Activated CD8-positive, alpha-beta memory T cell treated with anti-CD3 and anti-CD28 coated beads, Interleukin-2, amount 50 U/mL, for 24 hours (primary cell): ENCODE measurements around the gene TM4SF18.
"Not testable (repeated sequence)": the region's sequence is repeated elsewhere in the genome, so short reads cannot be mapped to it uniquely, and the experiment has no call there.

Experiments
- DNase-seq: peaks from one replicate; pipeline ENCODE4 v3.0.0-alpha.2; 2020; ENCODE audit errors: extremely low read depth

The TM4SF18 gene

DNA sequence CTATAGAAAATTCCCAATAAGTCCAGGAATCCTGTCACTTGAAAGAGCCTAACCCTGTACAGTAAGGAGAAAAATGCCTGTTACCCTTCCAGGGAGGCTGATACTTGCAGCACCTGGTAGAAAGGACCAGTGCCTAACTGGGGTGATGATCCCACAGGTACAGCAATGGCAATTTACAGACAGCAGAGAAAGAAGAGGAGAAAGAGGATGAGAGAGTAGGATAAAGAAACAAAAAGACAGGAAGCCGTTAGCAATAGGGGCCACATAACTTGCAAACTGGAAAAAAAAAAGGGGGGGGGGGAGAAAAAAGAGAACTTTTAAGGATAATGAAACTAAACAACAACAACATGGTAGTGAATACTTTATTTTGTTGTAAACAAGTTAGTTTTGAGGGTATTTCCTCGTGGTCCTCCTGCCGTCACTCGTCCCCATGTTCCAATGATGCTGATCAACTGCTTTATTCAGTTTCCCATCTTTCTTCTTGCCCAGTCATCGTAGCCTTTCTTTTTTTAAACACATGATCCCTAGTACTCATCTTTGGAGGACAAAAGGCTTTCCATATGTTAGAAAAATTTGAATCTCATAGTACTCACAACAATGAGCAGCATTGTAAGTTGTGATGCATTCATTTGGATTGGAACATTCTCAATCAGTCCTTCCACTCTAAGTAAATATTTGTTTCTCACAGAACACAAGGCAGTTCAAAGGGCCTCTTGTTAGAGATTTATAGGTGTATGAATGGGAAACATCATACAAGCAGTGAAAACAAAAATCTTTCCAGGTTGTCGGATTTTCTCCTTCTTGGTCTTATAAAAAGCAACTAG, 35.5 kb upstream of the TM4SF18 start:
- no peak for DNase-seq

DNA sequence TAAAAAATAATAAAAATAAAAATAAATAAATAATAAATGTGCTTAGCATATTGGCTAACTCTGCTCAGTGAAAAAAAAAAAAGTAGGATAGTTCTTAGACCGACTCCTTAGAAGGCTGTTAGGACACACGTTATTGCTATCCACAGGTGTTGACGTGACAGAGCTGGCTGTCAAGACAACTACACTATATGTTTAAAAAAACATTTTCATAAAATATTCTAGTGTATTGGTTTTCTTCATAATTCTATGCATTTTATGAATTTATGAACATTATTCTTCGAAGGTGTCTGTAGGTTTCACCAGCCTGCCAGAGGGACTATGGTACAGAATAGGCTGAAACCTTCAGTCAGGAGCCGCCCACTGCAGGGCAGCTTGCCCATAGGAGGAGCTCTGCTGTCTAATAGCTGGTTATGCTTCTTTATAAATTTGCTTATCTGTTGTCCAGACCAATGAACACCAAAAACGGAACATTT, 34.8 kb upstream of the TM4SF18 start:
- no peak for DNase-seq

DNA sequence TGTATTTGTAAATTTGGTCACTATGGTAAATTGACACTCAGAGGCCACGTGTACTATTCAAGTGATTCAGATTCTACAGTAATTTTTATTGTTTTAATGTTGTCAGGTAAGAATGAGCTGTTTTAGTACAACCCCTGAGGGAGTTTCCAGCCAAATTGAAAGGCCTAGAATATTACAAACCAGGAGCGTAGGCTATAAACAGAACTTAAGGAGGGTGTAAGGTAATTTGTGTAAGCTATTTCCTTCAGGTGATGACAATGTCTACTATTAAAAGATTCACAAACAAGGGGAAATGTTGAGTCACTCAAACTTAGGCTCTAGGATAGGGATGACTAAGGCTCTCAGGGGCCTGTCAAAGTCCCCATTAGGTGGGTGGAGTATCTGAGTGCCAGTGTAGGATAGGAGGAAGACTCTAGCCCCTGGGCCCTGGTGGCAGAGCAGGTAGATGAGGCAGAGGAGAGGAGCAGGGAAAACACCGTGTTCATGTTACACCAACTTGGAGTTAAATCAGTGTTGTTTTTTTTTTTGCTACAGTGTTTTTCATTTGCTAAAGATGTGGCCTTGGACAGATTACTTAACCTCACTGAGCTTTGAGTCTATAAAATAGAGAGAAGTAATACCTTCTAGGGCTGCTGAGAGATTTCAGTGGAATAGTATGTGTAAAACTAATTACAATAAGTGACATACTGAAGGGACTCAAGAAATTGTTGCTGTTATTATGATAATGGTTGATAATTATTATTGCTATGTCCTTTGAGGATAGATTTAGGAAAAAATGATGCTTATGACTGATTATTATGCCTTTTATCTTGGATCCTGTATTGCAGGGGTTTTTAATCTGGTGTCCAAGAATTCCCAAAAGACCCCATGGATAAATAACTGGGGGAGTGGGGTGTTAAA, 33.8 kb upstream of the TM4SF18 start:
- no peak for DNase-seq

DNA sequence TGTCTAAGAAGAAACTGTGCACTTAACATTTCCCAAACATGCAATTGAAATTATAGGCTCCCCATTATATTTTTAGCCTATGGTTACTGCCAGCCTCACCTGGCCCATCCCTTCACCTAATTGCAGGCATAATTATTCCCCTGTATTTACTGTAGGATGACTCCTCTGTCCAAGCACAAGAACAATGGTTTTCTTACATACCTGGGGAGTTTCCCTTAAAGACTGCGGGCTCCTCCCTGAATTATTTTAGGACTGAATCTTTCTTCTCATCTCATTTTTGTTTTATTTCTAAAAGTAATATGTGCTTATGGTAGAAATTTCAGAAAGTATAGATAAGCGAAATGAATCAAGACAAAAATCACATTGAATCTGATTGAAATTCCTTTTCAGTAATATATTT, 32.6 kb upstream of the TM4SF18 start:
- no peak for DNase-seq

DNA sequence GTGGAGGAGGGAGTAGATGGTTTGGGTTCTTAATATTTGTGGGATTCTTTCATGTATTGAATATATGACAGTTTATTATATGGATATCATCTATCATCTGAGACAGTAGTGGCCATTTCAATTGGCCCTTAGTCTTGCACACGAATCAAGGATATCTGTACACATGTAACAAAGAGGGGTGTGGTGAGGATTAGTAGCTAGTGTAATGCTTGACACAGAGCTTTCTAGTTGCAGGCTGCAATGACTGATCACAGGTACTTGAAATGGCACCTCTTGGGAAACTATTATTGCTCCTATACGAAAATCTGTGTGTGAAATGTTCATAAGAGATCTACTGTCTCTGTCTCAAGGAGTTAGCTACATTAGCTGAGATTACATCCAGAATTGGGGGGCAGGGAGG, 31.2 kb upstream of the TM4SF18 start:
- no peak for DNase-seq

DNA sequence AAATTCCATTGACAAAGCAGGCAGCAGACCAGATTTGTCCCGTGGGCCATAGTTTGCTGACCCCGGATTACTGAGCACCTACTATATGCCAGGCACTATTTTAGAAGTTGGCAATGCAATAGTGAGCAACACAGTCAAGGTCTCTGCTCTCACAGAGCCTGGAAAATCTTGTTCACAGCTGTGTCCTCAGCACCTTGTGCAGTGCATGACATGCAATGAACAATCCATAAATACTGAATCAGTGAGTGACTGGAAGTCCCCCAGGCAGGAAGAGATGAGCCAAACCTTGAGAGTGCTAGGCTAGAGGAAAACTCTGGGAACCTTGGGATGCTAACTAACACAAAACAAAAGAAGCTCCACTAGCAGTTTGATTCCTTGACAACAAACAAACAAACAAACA, 29.6 kb upstream of the TM4SF18 start:
- no peak for DNase-seq

DNA sequence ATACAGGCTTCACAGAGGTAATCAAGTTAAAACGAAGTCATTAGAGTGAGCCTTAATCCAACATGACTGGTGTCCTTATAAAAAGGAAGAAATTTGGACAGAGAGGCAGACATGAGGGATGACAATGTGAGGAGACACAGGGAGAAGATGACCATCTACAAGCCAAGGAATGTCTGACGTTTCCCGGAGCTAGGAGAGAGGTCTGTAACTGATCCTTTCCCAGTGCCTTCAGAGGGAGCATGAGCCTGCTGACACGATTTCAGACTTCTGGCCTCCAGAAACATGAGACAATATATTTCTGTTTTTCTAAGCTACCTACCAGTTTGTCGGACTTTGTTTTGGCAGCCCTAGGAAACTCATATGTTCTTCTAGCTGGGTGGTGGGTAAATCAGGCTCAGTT, 28.9 kb upstream of the TM4SF18 start:
- no peak for DNase-seq

DNA sequence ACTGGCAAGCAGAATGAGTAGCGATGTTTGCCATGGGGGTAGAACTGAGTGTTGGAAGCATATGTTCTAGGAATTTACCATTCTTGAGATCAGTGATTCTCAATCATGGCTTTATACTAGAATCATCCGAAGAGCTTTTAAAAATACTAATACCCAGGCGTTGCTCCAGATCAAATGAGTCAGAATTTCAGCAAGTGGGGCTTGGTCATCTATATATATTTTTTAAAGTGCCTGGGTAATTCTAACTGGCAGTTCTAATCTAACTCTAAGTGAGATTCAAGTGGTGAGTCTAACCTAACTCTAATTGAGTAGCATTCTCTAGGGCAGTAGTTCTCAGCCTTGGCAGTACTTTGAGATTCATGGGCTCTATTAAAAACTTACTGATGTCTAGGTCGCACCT, 23.2 kb upstream of the TM4SF18 start:
- no peak for DNase-seq

DNA sequence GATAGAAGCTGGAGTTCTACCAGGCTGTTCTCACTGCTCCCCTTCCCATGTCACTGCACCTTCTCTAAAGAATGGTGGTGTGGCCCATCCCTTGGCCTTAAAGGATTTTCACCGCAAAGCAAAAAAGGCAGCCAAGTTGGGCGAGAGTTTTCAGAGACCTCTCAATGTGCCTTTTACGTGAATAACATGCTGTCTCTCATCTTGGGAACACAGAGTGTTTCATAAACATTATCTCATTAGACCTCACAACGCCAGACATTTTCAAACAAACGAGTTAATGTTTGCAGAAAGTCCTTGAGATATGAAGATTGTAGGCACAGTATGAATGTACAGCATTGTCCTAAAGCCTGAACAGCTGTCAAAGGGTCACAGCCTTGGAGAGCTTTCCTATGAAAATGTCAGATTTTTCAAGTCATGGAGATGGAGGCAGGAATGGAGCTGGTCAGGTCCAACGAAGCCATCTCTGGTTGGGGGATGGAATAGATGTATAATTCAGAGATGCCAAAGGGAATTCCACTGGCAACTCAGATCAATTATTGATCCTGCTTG, 22.7 kb upstream of the TM4SF18 start:
- no peak for DNase-seq

DNA sequence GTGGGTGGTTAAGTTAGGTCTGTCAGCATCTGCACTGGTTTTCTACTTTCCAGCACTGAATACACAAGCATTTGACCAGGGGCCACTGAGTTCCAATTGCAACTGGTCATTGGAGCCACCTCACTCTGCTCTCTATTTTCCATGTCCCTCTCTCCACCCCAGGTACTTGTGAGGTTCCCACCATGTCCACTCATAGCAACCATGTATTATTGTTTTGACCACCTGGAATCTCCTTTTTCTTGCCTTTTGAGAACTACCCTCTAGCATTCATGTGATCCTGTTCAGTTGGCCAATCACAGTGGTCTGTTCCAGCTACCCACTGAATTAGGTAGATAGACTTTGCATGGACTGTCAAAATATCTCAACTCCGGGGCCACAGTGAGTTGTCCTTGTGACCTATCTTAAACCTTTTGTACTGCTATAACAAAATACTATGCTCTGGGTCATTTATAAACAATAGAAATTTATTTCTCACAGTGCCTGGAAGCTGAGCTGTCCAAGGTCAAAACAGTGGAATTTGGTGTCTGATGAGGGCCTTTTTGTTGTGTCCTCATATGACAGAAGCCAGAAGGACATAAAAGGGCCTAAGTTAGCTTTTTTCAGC, 20.2 kb upstream of the TM4SF18 start:
- DNase-seq, result no peak

DNA sequence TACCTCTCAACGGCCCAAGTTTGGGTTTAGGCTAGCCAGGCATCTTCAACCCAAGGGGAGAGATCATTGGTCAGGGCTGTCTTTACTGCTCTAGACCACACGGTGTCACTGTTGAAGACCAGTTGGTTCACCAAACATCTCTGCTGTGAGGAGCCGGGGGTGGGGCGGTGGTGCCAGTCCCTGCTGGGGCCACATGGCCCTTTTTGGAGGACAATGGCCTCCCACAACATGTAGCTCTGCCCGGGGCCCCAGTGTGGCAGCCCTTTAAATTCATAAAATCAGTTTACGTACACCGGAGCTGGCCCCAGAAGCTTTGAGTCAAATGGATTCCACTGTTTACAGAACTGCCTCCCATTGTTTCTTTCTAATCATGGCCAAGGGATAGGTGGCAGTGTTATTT, 19.1 kb upstream of the TM4SF18 start:
- no peak for DNase-seq

DNA sequence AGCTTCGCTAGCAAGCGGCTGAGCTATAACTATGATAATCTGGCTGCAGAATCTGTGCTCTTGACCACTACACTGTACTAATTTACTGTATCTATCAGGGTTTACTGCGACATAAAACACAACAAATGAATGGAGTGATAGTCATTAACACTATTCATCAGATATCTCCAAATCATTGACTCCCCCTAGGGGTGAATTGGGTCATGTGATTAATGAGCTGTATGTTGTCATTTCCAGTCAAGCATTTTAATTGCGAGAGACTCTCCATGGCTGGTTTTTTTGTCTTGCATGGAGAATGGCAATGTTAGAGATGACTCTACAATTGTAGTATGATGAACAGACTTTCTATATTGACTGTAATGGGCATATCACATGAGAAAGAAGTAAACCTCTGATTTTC, 10.5 kb upstream of the TM4SF18 start:
- DNase-seq, result no peak

DNA sequence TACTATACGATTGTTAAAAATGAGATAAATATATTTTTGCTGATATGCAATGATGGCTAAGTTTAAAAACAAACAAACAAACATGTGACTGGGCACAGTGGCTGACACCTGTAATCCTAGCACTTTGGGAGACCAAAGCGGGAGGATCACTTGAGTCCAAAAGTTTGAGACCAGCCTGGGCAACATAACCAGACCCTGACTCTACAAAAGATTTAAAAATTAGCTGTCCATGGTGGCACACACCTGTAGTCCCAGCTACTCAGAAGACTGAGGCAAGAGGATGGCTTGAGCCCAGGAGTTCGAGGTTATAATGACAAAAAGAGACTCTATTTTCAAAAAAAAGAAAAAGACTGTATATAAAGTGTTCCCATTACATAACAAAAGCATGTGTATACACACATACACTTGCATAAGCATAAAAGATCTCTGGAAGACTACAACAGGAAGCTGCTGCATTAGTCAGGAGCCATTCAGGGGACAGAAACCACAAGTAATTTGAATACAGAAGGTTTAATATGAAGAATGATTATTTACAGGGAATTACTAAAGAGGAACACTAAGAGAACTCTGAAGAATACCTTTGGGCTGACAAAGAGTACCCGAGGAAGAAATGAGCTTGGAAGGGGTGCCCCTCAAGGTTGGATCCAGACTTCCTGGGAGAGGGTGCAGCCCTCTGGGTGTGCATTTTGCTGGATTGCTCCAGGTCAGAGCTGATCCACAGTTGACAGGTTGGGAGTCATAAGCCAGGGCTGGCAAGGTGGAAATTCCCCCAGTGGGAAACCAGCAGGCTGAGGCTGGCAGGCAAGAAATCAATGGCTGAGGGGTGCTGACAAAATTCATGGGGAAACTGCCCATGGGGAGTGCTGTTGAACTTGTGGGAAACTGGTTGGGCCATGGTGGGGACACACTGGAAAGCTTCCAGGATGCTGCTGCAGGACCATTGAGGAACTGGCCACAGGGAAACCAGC, 9.3 kb upstream of the TM4SF18 start:
- no peak for DNase-seq

DNA sequence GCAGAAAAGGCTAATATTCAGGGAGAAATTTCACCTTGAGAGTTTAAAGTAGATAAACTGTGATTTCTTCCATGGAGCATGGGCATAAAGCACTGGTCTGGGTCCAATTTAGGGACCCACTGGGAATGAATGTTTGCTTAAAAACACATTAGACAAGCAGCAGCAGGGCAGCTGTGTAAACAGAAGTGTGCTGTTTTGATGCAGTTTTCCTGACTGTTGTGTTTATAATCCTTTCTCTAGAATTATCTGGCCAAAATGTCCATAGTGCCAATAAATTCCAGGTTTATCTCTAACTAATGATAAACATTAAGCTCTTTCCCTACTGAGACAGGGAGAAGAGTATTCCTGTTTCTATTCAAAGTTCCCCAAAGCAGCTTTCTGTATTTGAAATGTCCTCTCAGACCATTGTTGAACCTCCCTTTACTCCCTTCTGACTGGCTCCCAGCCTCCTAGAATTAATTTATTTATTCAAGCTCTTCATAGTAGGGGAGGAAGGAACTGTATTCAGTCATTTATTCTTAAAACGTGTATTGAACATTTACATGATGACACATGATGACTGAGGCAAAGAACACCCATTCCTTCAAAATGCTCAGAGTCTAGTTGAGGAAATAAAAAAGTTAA, 7.0 kb upstream of the TM4SF18 start:
- no peak for DNase-seq

DNA sequence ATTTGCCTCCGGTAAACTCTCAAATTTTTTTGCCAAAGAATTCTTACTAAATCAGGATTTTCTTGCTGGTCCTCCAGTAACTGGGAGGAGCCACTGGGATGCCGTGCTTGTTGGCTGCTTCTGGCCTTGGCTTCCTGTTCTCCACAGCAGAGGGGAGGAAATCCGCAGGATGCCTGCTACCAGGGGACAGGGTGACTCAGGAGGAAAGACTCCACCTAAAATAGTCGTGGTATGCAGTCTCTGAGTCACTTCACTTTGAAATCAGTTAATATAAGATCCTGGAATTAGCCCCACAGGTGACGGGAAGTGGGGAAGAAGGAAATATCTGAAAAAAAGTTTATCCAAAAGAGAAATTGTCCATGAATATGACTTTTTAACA, 6.5 kb upstream of the TM4SF18 start:
- DNase-seq, result no peak

DNA sequence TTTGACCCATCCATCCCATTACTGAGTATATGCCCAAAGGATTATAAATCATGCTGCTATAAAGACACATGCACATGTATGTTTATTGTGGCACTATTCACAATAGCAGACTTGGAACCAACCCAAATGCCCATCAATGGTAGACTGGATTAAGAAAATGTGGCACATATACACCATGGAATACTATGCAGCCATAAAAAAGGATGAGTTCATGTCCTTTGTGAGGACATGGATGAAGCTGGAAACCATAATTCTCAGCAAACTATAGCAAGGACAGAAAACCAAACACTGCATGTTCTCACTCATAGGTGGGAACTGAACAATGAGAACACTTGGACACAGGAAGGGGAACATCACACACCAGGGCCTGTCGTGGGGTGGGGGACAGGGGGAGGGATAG, 4.0 kb upstream of the TM4SF18 start:
- not testable (repeated sequence) for DNase-seq

DNA sequence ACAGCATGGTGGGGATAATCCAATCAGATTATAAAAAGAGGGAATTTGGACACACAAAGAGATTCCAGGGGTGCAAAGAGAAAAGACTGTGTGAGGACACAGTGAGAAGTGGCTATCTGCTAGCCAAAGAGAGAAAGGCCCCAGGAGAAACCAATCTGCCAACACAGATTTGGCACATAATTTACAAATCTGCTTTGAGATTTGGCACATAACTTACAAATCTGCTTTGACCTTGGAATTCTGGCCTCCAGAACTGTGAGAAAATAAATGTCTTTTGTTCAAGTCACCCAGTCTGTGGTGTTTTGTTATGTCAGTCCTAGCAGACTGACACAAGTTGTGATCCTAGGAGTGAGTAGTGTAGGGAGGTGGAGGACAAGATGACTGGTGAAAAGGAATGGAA, 3.5 kb upstream of the TM4SF18 start:
- no peak for DNase-seq

DNA sequence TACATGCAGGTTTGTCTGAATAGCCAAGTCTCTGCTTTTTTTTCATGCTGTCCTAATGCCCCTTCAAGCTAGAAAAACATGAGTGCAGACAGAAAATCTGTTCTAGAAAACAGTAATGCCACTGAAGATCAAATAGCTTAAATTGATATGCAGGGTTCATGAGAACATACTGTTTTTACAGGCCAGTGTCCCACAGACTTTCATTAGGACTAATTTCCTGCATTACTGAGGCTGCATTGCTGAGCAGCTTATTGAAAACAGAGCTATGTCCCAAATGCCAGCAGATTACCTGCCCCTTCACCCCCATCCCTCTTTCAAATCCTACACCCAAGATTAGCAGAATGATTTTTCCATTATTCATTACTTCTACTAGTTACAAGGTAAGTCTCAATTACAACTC, 665 bp downstream of the TM4SF18 start:
- DNase-seq, result no peak

DNA sequence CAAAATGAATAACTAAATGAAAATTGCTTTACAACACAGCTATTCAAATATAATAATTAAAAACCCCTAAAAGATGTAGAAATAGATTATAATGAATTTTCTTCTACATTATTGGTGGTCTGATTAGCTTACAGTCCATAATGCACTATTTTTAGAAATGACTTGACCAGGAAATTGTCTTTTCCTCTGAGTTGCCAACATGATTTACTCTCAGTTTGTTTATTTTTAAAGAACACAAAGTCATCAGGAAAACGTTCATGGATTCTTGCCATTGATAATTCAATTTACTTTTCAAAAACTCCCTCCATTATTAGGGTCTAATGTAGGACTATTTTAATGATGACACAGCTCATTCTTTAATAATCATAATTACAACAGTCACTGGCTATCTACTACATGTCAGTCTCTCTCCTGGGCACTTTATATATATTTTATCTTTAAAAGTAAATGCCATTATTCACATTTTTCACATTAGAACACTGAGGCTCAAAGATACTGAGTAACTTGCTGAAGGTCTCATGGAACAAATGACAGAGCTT, 1.1 kb downstream of the TM4SF18 start:
- no peak for DNase-seq

DNA sequence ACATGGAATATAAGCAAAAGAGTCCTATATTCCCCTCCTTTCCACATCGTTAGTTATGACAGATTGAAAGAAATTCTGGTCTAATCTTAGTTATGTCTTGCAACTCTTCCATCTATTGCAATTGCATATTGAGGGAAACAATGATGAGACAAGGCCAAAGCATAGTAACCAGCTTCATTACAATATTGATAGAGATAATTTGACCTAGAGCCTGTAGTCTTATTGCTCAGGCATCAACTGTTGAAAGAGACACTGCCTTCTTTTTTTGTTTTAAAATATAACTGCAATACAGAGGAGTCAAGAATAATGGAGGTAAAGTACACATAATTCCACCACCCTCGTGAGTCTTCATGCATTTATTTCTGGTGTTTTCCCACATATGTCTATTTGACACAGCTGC, 2.0 kb downstream of the TM4SF18 start:
- no peak for DNase-seq
